B cell (primary cell): ENCODE results near the gene ZNF618. TPM values are rescaled to one million over a fixed set of nuclear protein-coding genes. Genes with fewer than 3 reads are reported as not detected.

Experiments
- ATAC-seq: fragments of 200-7000 bp; cut with Tn5 transposase; one replicate; pipeline ENCODE4 v1.10.0; 2021; ENCODE audit warnings: low read depth, mild to moderate bottlenecking, moderate number of reproducible peaks, moderate library complexity
- CTCF ChIA-PET: fragments of 350-600 bp; sonication (Branson Sonifier 250); formaldehyde crosslinking; loops from one replicate; lab custom pipeline; 2021; ENCODE audit warnings: antibody characterized with exemption, inconsistent platforms; lab: Charles Lee
- POLR2A ChIA-PET: fragments of 350-600 bp; sonication (Branson Sonifier 250); formaldehyde crosslinking; loops from one replicate; lab custom pipeline; 2021; ENCODE audit warnings: antibody characterized with exemption; lab: Charles Lee
- DNase-seq: peaks from one replicate; pipeline ENCODE4 v3.0.0; 2013
- H2AFZ ChIP-seq: 2 replicates; pipeline ENCODE4 v1.6.1; 2012; ENCODE audit warnings: mild to moderate bottlenecking, low read depth, low read length; ENCODE audit not compliant: insufficient read depth, poor library complexity, severe bottlenecking
- H3K27ac ChIP-seq, 2 donors: 1 replicate in 1 of 2; 2 replicates in 1 of 2; pipeline ENCODE4 v1.5.1; 2012 to 2013; ENCODE audit warnings: low read length in 2 of 2, mild to moderate bottlenecking in 2 of 2, moderate library complexity in 1 of 2
- H3K27me3 ChIP-seq, 4 experiments: fragments of 200-600 bp in 1 of 4; sonication (generic) in 1 of 4; replicated peaks in 1 of 4; 1 replicate in 2 of 4; 2 replicates in 2 of 4; pipeline versions ENCODE4 v1.6.1 to v1.7.0; 2013 to 2016; ENCODE audit warnings: low read length in 3 of 4, mild to moderate bottlenecking in 2 of 4, mixed read lengths in 1 of 4, moderate library complexity in 1 of 4; ENCODE audit not compliant: insufficient read depth in 4 of 4, control insufficient read depth in 3 of 4; ENCODE audit errors: control extremely low read depth in 1 of 4
- H3K36me3 ChIP-seq, 2 experiments: replicated peaks in 1 of 2; 1 replicate in 1 of 2; 2 replicates in 1 of 2; pipeline versions ENCODE4 v1.6.1 to v1.7.1; 2013; ENCODE audit warnings: low read length in 1 of 2; ENCODE audit not compliant: insufficient read depth in 2 of 2, control insufficient read depth in 1 of 2; ENCODE audit errors: control extremely low read depth in 1 of 2, extremely low read depth in 1 of 2
- H3K4me1 ChIP-seq, 2 donors: fragments of 200-600 bp in 1 of 2; sonication (generic) in 1 of 2; 1 replicate in 1 of 2; 2 replicates in 1 of 2; pipeline versions ENCODE4 v1.5.1 to v1.6.1; 2013 to 2017; ENCODE audit warnings: low read length in 2 of 2; ENCODE audit not compliant: control insufficient read depth in 2 of 2, insufficient read depth in 2 of 2
- H3K4me2 ChIP-seq: replicated peaks from 2 replicates; pipeline ENCODE3; 2012; ENCODE audit warnings: mild to moderate bottlenecking, low read depth, low read length; ENCODE audit not compliant: poor library complexity, severe bottlenecking
- H3K4me3 ChIP-seq, 5 experiments: fragments of 200-600 bp in 1 of 5; sonication (generic) in 1 of 5; 1 replicate in 3 of 5; 2 replicates in 2 of 5; pipeline versions ENCODE4 v1.5.1 to v1.7.0; 2011 to 2016; ENCODE audit warnings: low read length in 4 of 5, mild to moderate bottlenecking in 4 of 5, low read depth in 2 of 5, control low read depth in 1 of 5, moderate library complexity in 1 of 5; ENCODE audit not compliant: insufficient read depth in 1 of 5; ENCODE audit errors: control extremely low read depth in 1 of 5, extremely low read depth in 1 of 5
- H3K79me2 ChIP-seq: fragments of 200-600 bp; sonication (generic); one replicate; pipeline ENCODE4 v1.6.0; 2016; ENCODE audit warnings: low read length; ENCODE audit not compliant: control insufficient read depth, insufficient read depth
- H3K9ac ChIP-seq: fragments of 200-600 bp; sonication (generic); 2 replicates; pipeline ENCODE4 v1.6.1; 2017; ENCODE audit warnings: mild to moderate bottlenecking, low read length, moderate library complexity
- H3K9me3 ChIP-seq, 3 donors: one replicate each; pipeline versions ENCODE4 v1.6.1 to v1.7.1; 2013; ENCODE audit warnings: low read length in 2 of 3; ENCODE audit not compliant: control insufficient read depth in 2 of 3, insufficient read depth in 1 of 3; ENCODE audit errors: control extremely low read depth in 1 of 3
- H4K20me1 ChIP-seq: 2 replicates; pipeline ENCODE4 v1.6.0; 2012; ENCODE audit warnings: mild to moderate bottlenecking, low read length; ENCODE audit not compliant: insufficient read depth, control insufficient read depth, poor library complexity, severe bottlenecking
- H3K27ac Mint-ChIP-seq: one replicate; pipeline ENCODE4 v1.8.0; 2021; ENCODE audit warnings: mixed read lengths
- H3K27me3 Mint-ChIP-seq: one replicate; pipeline ENCODE4 v1.8.0; 2021; ENCODE audit warnings: mixed read lengths
- H3K4me1 Mint-ChIP-seq: one replicate; pipeline ENCODE4 v1.8.0; 2021; ENCODE audit warnings: mixed read lengths
- H3K4me3 Mint-ChIP-seq: one replicate; pipeline ENCODE4 v1.8.0; 2021; ENCODE audit warnings: mixed read lengths
- H3K9me3 Mint-ChIP-seq: one replicate; pipeline ENCODE4 v1.8.0; 2022; ENCODE audit warnings: mixed read lengths; ENCODE audit not compliant: insufficient read depth
- CTCF ChIP-seq: fragments of 200-600 bp; IDR thresholded peaks from one replicate; pipeline ENCODE4 v1.8.0; 2022; ENCODE audit warnings: antibody characterized with exemption, mild to moderate bottlenecking
- EZH2 ChIP-seq: IDR thresholded peaks from 2 replicates; pipeline ENCODE4 v1.6.1; 2012; ENCODE audit warnings: borderline replicate concordance, low read depth, mild to moderate bottlenecking, moderate library complexity, low read length; ENCODE audit not compliant: insufficient read depth, poor library complexity, severe bottlenecking
- WGBS: methylation state at CpG from one replicate; pipeline ENCODE4 v1.1.5; 2013; ENCODE audit warnings: missing lambda C conversion rate; ENCODE audit not compliant: insufficient coverage; 5-methylcytosine and 5-hydroxymethylcytosine counted together
- intact Hi-C: fragments of 100-400 bp; cut with micrococcal nuclease; formaldehyde crosslinking; loops from one replicate; pipeline ENCODE4 v1.10.0; 2022
- polyA plus RNA-seq: library from polyadenylated mRNA; depleted of rRNA; stranded (reverse); fragments of >200 nt; gene quantifications from 2 replicates; pipeline ENCODE4 v1.2.3, GENCODE V29; 2012
- total RNA-seq, 2 donors: library from RNA; stranded (reverse); fragments of 120-200 nt in 1 of 2; gene quantifications; 1 replicate in 1 of 2; 2 replicates in 1 of 2; pipeline versions ENCODE4 v1.2.3 to v1.2.4, GENCODE V29; 2013 to 2022

Gene ZNF618
- total and polyA plus RNA-seq, 2 donors (not counting 1 experiment from before 2014, with no cell fraction given): 1.4 to 2.5 TPM

GRCh38 chr9:114070188-114071103, 194.3 kb downstream of the ZNF618 start:
- Histone ChIP-seq H3K27me3 (peaks cover 0 to 2% (median 0%) of the 10 kb centered on the region in 4 experiments), H3K27ac (no peak overlapping the region), H3K4me2 (no peak overlapping the region), H4K20me1 (no peaks in the 10 kb centered on the region), H3K9me3 (peaks cover 0 to 11% (median 0%) of the 10 kb centered on the region in 3 donors), H2AFZ (no peak overlapping the region), H3K4me1 (no peaks in the 10 kb centered on the region), H3K36me3 (no peaks in the 10 kb centered on the region), H3K79me2 (no peaks in the 10 kb centered on the region), H3K9ac (no peak overlapping the region), H3K4me3 (no peak overlapping the region)
- TF ChIP-seq EZH2 (no peak), CTCF (no peak)
- ATAC-seq (no peak), DNase-seq (no peak)
- no peaks in the 10 kb centered on the region for H3K9me3 Mint-ChIP-seq
- no peaks in the 10 kb centered on the region for H3K4me1 Mint-ChIP-seq
- intact Hi-C loops: no loop called here
- 92% methylated on average over 17 of the region's 17 CpGs for WGBS
- CTCF ChIA-PET: no interaction called here
- POLR2A ChIA-PET: no interaction called here
- no peak overlapping the region for H3K27ac Mint-ChIP-seq
- no peak overlapping the region for H3K4me3 Mint-ChIP-seq
- H3K27me3 Mint-ChIP-seq: peaks cover 11% of the 10 kb centered on the region

DNA sequence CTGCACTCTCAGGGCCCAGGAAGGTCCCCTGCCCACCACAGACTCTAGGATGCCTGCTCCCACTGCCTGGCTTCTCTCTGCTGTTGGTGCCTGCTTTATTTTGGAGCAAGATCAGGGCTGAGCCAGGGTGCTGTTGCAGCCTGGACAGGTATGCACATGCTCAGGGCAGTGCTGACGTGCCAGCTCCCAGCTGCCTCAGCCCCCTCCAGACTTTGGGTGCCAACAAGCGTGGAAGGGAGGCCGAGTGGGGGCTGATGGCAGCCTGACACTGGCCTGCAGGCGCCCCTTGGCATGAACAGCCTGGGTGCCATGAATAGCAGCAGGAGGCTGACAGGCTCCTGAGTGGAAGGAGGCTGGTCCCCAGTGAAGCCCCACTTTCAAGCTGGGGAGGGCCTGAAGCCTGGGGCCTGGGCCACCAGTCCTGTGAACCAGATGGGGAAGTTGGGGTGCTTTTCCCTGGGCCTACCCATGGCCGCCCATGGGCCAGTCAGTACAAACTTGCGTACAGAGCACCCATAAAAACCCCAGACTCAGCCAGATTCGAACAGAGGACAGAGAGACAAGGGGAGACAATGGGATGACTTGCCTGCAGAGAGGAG, 195.2 kb downstream of the ZNF618 start:
- H3K4me2 ChIP-seq: no peak overlapping the region
- no peak overlapping the region for H3K27ac ChIP-seq
- H3K4me1 ChIP-seq: no peaks in the 10 kb centered on the region
- DNase-seq: no peak
- Mint-ChIP-seq H3K9me3 (no peaks in the 10 kb centered on the region), H3K4me1 (no peaks in the 10 kb centered on the region), H3K27ac (no peak overlapping the region), H3K4me3 (no peak overlapping the region), H3K27me3 (peaks cover 15% of the 10 kb centered on the region)
- WGBS: 74% methylated on average over 5 of the region's 7 CpGs
- H2AFZ ChIP-seq: no peak overlapping the region
- no peaks in the 10 kb centered on the region for H3K79me2 ChIP-seq
- no peaks in the 10 kb centered on the region for H4K20me1 ChIP-seq
- H3K9ac ChIP-seq: no peak overlapping the region
- H3K9me3 ChIP-seq: peaks cover 0 to 11% (median 0%) of the 10 kb centered on the region in 3 donors
- intact Hi-C loops: no loop called here
- CTCF ChIA-PET: interaction anchor here (1.2 kb wide), 1 partner anchor 10 kb away, joined by 3 read pairs; no protein-coding TSS in a partner anchor
- ATAC-seq: no peak
- peaks cover 0 to 2% (median 0%) of the 10 kb centered on the region in 4 experiments for H3K27me3 ChIP-seq
- TF ChIP-seq CTCF: no peak
- TF ChIP-seq EZH2: no peak
- no peaks in the 10 kb centered on the region for H3K36me3 ChIP-seq
- no peak overlapping the region for H3K4me3 ChIP-seq
- POLR2A ChIA-PET: no interaction called here
